HG03442 (cell line): ENCODE measurements around the gene CETP.
A peak's percentile ranks its signal among the peaks of the same experiment; 100 is the strongest.
"Not testable (repeated sequence)": the region's sequence is repeated elsewhere in the genome, so short reads cannot be mapped to it uniquely, and the experiment has no call there.

Experiments used
- ATAC-seq: cut with Tn5 transposase; IDR thresholded peaks from one replicate; pipeline ENCODE4 v1.9.1; 2021; ENCODE audit warnings: mild to moderate bottlenecking, moderate library complexity; ENCODE audit not compliant: unreplicated experiment

CETP gene

DNA sequence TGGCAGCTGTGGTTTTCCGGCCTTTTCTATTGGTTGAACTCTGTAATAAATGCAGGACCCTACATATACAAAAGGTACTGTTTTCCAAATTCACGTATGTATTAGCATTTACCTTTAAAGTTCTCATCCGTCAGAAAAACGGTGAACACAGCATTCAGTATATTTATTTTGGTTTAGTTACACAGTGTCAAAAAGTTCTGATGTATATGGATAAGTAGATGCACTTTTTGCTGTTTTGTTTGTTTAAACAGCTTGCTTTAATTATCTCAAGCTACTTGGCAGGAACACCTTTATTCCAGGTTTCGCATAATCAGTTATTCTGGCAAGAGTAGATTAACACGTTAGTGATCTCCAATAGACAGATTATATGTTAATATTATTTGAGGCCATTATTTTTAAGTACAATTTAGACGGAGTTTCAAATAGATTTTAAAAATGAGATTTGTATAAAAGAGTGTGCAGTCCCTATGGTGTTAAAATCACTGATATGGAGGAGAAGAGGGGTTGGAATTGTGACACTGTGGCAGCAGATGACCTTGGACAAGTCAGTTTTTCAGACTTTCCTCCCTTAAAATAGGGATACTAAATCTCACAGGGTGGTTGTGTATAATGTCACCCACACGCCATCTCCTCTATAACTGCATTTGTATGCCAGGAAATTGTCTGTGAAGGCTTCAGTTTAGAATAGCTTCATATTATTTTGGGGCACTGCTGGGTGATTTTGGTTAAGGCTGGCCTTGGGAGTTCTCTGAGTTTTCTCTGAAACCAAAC, 27.7 kb upstream of the CETP start:
- no peak for ATAC-seq

- ATAC-seq: not testable (repeated sequence)
Observed at GRCh38 chr16:56934599-56935145, 27.1 kb upstream of the CETP start.

- ATAC-seq: no peak
Observed at GRCh38 chr16:56935201-56935600, 26.5 kb upstream of the CETP start.

GRCh38 chr16:56936491-56936890, 25.3 kb upstream of the CETP start:
- no peak for ATAC-seq

DNA sequence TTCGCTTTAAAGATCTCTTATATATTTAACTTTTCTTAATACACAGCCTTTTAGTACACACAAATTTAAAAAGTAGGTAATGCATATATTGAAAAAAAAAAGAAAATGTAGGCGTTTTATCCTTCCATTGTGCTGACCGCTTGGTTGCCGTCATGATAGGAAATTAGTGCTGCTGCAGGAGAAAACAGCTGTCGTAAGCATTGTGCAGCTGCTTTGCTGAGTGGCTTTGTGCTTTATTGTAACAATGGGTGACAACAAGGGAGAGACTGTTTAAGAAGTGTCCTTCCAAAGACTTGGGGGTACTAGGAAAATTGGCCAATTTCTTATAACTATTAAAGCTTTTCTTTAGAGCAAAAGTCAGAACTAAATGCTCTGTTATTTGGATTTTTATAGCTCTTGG, 24.8 kb upstream of the CETP start:
- no peak for ATAC-seq

- ATAC-seq: peak; percentile 34
Observed at GRCh38 chr16:56938664-56939513, 22.9 kb upstream of the CETP start.

DNA sequence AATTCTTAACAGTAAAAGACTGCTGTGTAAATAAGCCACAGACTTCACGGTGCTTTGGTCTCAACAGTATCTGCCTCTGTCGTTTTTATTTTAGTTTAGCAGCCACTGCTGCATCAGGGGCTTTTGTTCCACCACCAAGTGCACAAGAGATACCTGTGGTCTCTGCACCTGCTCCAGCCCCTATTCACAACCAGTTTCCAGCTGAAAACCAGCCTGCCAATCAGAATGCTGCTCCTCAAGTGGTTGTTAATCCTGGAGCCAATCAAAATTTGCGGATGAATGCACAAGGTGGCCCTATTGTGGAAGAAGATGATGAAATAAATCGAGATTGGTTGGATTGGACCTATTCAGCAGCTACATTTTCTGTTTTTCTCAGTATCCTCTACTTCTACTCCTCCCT, 21.9 kb upstream of the CETP start:
- ATAC-seq: no peak

GRCh38 chr16:56941092-56941491, 20.7 kb upstream of the CETP start:
- no peak for ATAC-seq

DNA sequence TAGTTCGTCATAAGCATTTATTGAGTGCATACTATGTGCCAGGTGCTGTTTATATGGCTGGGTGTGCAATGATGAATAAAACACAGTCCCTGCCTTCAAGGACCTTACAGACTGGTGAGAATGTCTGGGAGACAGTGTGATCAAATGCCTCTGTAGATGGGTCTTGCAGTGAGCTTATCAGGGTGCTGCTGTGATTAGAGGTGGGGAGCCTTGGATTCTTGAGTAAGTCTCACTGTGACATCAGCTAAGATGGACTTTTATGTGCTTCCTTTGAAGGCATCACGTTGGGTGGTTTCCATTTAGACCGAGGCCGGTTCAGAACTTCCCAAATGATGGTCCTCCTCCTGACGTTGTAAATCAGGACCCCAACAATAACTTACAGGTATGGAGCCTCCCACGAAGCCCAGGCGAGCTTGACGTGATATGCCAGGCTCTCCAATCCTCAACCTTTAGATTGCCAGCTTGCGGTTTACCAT, 19.9 kb upstream of the CETP start:
- no peak for ATAC-seq

DNA sequence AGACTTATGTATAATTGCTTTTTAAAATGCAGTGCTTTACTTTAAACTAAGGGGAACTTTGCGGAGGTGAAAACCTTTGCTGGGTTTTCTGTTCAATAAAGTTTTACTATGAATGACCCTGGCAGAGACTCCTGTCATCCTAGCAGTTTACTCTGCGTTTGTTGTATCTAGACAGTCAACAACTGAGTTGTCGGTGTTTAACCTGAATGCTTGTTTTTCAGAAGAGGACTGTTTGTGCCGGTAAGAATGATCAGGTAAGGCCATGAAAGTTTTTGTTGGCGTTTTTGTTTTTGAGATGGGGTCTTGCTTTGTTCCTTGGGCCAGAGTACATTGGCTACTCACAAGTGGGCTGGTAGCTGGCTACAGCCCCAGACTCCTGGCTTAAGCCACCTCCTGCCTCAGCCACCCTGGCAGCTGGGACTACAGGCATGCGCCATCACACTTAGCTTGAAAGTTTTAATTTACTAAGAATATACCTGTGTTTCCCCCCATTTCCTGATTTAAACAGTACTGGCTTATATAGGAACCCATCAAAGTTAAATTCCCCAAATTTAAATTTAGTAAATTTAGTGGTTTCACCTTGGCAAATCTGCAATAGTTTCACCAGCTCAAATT, 17.9 kb upstream of the CETP start:
- no peak for ATAC-seq

- peak; percentile 52 for ATAC-seq
Observed at GRCh38 chr16:56944954-56945839, 16.6 kb upstream of the CETP start.

GRCh38 chr16:56945847-56946527, 15.8 kb upstream of the CETP start:
- no peak for ATAC-seq

DNA sequence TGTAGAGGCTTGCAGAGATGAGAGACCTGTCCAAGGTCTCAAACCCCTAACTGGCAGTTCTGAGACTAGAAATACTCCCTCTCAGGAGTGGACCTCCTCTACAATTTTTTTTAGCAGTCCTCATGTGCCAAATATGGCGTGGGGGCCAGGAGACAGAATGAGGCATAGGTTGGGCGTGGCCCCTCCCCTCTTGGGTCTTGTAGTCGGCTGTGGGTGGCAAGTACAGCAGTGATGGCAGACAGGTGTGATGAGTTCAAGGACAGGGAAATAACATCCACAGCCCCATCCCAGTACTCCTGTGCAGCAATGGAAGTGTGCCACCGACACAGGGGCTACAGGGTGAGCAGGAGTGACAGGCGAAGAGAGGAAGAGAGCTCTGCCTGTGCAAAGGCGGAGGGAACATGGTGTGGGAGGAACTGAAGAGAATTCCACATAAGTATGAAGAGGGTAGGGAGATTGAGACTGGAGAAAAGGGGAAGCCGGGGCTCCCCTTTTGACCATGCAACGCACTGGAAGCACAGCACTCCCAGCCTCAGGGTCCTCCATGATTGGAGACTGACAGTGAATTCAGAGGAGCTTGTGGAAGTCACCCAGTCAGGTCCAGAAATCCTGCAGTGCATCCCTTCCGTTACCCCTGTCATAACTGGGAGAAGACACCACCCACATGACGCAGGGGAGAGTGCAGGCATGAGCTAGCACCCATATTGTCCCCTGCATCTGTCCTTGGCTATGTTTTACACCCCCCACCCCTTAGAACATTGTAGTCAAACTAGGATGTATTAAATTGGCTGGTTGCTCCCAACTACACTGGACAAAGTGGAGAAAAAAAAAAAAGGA, 14.8 kb upstream of the CETP start:
- ATAC-seq: no peak

GRCh38 chr16:56947604-56947995, 14.2 kb upstream of the CETP start:
- no peak for ATAC-seq

- ATAC-seq: no peak
Observed at GRCh38 chr16:56948234-56948633, 13.5 kb upstream of the CETP start.

DNA sequence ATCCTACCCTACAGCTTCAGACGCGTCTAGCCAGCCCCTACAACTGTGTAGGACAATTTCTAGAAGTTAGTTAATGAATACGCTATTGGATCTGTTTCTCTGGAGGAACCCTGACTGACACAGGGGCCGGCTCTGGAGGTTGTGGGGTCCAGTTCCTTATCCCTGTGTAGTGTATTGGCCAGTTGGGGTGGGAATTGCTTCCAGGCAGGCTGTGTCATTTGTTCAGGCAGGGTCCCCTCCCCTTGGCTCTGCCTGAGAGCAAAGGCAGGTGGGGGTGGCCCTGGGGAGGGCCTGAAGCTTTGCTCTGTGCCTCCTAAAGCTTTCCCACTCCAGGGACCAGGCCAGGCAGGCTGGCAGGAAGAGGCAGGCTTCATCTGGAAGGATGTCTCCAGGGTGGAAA, 11.7 kb upstream of the CETP start:
- ATAC-seq: no peak

DNA sequence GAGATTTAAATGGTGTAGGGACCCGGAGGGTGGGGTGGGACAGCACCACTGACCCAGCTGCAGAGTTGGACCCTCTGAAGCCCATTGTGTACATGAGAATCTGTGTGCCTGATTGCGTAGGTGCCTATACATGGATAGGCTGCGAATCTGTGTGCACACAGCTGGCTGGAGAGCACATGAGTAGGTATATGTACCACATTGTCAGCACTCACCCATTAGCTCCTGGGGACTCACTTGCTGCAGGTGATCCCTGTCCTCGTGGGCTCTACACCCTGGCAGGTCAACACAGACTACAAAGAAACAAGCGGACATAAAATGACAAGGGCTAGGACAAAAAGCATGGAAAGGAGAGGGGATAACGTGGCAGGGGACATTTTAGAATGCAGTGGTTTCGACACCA, 11.3 kb upstream of the CETP start:
- no peak for ATAC-seq

GRCh38 chr16:56950881-56951771, 10.6 kb upstream of the CETP start:
- peak; percentile 62 for ATAC-seq
